Measurements from ENCODE around the gene ATP6V0D1.

The ATP6V0D1 gene

DNA sequence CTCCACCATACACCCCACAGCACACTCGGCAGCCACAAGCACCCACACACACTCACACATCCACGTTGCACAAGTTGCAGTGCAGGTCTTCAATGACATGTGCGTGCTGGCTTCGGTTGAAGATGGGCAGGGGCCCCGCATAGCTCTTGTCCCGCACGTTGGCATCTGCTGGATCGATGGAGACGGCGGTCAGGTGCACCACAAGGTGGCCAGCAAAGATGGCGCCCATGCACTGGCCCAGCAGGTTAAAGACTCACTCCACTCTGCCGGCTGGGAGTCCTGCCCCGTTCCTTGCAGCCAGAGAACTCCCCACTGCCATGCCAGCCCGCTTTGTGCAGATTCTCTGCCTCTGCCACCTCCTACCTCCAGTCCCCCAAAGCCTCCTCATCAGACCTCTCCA, 80.1 kb downstream of the ATP6V0D1 start:
- Histone ChIP-seq H3K27me3 (peaks cover 31% of the 10 kb centered on the region), H3K27ac (no peak overlapping the region), H3K9me3 (no peaks in the 10 kb centered on the region), H3K4me1 (ENCODE audit: control insufficient read depth in 1 of 2, insufficient read depth in 1 of 2, low read depth in 1 of 2, low read length in 1 of 2) (peaks cover 0 to 3% of the 10 kb centered on the region in 2 experiments), H3K36me3 (no peaks in the 10 kb centered on the region), H3K4me3 (ENCODE audit: low read depth in 1 of 2, low read length in 1 of 2) (no peak overlapping the region)
- TF ChIP-seq, protein P1, sequence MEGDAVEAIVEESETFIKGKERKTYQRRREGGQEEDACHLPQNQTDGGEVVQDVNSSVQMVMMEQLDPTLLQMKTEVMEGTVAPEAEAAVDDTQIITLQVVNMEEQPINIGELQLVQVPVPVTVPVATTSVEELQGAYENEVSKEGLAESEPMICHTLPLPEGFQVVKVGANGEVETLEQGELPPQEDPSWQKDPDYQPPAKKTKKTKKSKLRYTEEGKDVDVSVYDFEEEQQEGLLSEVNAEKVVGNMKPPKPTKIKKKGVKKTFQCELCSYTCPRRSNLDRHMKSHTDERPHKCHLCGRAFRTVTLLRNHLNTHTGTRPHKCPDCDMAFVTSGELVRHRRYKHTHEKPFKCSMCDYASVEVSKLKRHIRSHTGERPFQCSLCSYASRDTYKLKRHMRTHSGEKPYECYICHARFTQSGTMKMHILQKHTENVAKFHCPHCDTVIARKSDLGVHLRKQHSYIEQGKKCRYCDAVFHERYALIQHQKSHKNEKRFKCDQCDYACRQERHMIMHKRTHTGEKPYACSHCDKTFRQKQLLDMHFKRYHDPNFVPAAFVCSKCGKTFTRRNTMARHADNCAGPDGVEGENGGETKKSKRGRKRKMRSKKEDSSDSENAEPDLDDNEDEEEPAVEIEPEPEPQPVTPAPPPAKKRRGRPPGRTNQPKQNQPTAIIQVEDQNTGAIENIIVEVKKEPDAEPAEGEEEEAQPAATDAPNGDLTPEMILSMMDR (IDR thresholded peaks at IDR 0.05), result no peak

DNA sequence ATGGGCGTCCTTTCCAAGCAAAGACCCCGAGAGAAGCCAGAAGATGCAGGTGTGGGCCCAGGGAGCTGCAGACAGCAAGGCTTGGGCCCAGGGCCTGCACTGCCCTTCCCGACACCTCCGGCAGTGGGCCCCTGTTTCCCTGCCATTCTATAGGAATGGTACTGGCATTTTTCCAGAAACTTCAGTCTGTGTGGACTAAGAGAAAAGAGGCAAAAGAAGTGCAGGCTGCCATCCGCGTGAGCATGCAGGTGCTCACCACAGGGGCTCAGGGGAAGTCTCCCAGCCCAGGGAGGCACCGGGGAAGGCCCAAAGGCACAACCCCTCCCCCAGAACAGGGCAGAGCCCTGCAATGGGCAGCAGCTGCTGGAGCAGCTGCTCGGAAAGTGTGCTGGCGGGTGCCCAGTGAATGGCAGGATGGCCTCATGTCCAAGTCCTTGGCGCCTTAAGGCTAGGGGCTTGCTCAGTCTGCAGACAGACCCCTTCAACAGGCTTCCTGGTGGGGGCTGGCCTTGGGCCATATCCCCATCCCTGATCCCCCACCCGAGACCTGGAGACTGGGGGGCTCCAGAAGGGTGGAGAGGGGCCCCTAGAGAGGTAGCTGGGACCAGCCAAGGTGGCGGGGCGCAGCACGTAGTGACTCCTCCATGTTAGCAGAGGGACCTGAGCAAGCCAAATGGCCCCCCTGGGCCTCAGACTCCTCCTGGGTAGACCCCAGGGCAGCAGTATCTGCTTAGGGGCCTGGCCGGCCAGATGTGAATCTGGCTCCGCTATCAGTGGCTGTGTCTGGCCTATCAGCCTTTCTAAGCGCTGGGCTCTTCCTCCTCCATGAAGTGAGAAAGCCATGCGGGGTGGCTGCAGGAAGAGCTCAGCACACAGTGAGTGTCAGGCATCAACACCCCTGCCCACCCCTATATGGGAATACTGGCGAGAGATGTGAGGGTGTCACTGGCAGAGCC, 80.9 kb downstream of the ATP6V0D1 start:
- peaks cover 40% of the 10 kb centered on the region for H3K27me3 ChIP-seq
- H3K4me1 ChIP-seq (ENCODE audit: control insufficient read depth in 1 of 2, insufficient read depth in 1 of 2, low read depth in 1 of 2, low read length in 1 of 2), result peaks cover 5 to 7% of the 10 kb centered on the region in 2 experiments
- no peak overlapping the region for H3K27ac ChIP-seq
- no peaks in the 10 kb centered on the region for H3K36me3 ChIP-seq
- H3K4me3 ChIP-seq (ENCODE audit: low read depth in 1 of 2, low read length in 1 of 2), result no peak overlapping the region
- no peaks in the 10 kb centered on the region for H3K9me3 ChIP-seq
- TF ChIP-seq, protein P1 (IDR thresholded peaks at IDR 0.05), result no peak

DNA sequence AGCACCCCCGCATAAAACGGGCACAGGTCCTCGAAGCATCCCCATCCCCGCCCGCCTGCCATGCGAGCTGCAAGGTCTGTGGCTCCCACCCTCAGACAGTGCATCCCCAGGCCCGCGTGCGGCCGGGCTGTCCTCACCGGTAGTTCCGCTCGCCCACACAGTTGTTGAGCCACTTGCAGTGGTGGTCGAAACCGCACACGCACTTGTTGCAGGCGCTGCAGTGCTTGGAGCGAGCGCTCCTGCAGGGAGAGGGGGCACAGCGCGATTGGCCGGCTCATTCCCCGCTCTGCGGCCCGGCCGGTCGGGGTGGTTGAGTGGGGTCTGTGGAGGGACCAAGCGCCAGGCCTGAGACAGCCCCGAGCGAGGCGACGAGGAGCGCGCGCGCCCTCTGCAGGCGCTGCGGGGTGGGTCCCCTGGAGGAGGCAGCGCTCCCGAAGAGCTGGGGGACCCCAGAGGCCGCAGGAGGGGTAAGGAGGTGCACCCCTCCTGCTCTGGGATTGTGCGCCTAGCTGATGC, 81.7 kb downstream of the ATP6V0D1 start:
- Histone ChIP-seq H3K36me3 (no peaks in the 10 kb centered on the region), H3K9me3 (no peaks in the 10 kb centered on the region), H3K4me1 (ENCODE audit: control insufficient read depth in 1 of 2, insufficient read depth in 1 of 2, low read depth in 1 of 2, low read length in 1 of 2) (peaks cover 12 to 15% of the 10 kb centered on the region in 2 experiments), H3K27me3 (peaks cover 47% of the 10 kb centered on the region), H3K4me3 (ENCODE audit: low read depth in 1 of 2, low read length in 1 of 2) (no peak overlapping the region), H3K27ac (no peak overlapping the region)
- TF ChIP-seq, protein P1 (IDR thresholded peaks at IDR 0.05), result peak; percentile 72

DNA sequence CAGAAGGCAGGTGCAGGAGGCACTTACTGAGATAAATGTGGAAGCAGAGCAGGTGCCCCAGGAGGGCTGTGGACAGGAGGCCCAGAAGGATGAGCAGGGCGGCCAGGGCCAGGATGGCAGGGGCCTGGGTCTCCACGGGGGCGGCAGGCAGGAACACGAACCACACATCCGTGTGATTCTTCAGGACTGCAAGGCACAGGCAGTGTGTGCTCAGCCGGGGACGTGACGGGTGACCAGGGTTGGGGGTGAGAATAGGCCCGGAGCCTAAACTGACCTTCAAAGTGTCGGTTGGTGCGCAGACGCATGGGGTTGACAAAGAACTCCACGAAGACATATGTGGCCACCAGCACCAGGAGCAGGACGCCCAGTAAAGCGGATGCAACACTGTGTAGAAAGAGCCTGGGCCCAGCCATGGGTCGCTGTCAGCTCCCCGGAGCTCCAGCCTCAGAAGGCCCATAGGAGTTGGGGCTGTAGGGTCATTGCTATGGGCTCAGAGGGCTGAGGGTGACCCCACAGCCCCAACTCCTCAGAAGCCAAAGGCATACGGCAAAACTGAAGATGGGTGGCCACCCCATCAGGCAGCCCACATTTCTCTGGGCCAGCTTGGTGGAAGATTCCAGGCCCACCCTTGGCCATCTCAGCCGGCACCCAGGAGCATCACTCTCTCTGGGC, 82.3 kb downstream of the ATP6V0D1 start:
- TF ChIP-seq, protein P1 (IDR thresholded peaks at IDR 0.05), result no peak
- Histone ChIP-seq H3K27ac (no peak overlapping the region), H3K4me3 (ENCODE audit: low read depth in 1 of 2, low read length in 1 of 2) (no peak overlapping the region), H3K36me3 (no peaks in the 10 kb centered on the region), H3K9me3 (no peaks in the 10 kb centered on the region), H3K27me3 (peaks cover 53% of the 10 kb centered on the region), H3K4me1 (ENCODE audit: control insufficient read depth in 1 of 2, insufficient read depth in 1 of 2, low read depth in 1 of 2, low read length in 1 of 2) (peaks cover 18 to 21% of the 10 kb centered on the region in 2 experiments)

DNA sequence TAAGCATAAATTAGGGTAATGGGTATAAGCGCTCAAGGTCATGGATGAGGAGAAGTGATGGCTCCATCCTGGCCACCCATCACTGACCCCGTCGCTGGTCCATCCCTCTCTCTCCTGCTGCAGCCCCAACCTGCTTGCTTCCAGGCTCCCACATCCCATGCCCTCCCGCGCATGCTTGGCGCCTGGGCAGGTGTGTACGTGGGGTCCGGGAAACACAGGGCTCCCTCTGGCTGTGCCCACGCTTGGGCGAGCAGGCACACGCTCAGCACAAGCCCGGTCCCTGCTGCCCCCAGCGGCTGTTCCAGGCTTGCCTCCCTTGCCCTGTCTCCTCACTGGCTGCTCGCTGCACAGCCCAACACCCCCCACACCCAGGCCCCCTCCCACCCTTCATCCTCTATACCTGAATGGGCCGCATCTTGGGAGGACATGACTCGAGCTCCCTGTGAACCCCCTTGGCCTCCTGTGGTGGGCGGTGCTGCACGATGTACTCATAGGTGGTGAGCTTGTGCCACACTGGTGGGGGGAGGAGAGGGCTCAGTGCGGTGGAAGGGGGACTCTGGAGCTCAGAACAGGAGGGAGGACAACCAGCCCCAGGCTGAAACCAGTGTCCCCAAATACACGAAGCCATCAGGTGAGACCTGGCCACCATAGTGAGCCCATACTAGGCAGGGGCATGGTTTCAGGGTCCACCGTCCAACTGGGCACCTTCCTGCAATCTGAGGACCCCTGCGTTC, 83.0 kb downstream of the ATP6V0D1 start:
- Histone ChIP-seq H3K4me1 (ENCODE audit: control insufficient read depth in 1 of 2, insufficient read depth in 1 of 2, low read depth in 1 of 2, low read length in 1 of 2) (peaks cover 25 to 28% of the 10 kb centered on the region in 2 experiments), H3K4me3 (ENCODE audit: low read depth in 1 of 2, low read length in 1 of 2) (no peak overlapping the region), H3K9me3 (no peaks in the 10 kb centered on the region), H3K27me3 (peaks cover 60% of the 10 kb centered on the region), H3K36me3 (no peaks in the 10 kb centered on the region), H3K27ac (no peak overlapping the region)
- TF ChIP-seq, protein P1 (IDR thresholded peaks at IDR 0.05), result no peak
